GF-D8 (cell line): ENCODE data around the gene FNDC5.

Source experiments
- DNase-seq: peaks from one replicate; lab custom pipeline; 2025; lab: John Stamatoyannopoulos, UW

FNDC5 gene

DNA sequence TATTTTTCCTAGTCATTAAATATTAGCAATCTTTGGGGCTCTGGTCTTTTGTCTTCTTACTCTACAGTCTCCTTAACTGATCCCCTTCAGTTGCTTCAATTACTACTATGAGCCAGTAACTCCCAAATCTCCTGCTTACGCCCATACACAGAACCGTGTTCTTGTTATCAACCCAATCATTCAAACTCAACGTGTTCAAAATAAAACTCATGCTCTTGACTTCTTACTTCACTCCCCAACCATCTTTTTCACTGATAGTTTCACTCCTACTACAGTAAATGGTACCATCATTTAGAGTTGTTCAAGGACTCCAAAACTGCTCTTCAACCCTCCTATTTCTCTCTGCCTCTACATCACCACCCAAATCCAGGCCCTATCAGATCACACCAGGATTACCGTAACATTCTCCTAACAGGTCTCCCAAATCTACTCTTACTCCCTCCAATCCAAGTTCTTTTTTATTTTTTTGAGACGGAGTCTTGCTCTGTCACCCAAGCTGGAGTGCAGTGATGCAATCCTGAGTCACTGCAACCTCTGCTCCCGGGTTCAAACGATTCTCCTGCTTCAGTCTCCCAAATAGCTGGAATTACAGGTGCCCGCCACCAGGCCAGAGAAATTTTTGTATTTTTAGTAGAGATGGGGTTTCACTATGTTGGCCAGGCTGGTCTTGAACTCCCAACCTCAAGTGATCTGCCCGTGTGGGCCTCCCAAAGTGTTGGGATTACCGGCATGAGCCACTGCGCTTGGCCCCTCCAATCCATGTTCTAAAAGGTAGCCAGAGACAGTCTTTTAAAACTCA, 56.6 kb downstream of the FNDC5 start:
- no peak for DNase-seq
